ENCODE measurements around the gene MED12. TPM values are rescaled to one million over a fixed set of nuclear protein-coding genes. Genes with fewer than 3 reads are reported as not detected.

Gene MED12
- total RNA-seq, 1 donor from 2014 or later: 27.0 TPM

DNA sequence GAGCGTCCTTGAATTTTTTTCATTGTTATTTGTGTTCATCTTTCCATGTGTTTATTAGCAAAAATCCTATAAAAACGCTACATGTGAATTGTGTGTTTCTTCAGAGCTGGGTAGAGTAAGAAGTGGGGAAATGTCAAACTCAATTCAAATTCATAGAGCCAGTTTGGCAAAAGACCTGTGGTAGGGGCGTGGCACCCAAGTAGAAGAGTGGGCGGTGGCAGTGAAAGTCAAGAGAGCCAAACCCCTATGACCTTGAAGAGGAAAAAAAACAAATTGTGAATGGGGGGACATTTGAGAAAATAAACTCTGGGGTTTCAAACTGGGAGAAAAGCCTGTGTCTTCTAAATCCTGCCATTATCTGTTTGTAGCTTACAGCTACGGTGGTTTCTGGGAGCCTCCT, 27.1 kb upstream of the MED12 start:
- no peaks in the 10 kb centered on the region for H3K9me3 ChIP-seq (ENCODE audit: low read depth)
- Mint-ChIP-seq H3K4me3 (no peak overlapping the region), H3K27me3 (ENCODE audit: insufficient read depth, low read depth) (peaks cover 9% of the 10 kb centered on the region), H3K9me3 (peaks cover 9% of the 10 kb centered on the region), H3K36me3 (no peaks in the 10 kb centered on the region), H3K27ac (no peak overlapping the region), H3K4me1 (no peaks in the 10 kb centered on the region)
- H3K4me2 ChIP-seq: no peak overlapping the region
- H3K36me3 ChIP-seq: no peaks in the 10 kb centered on the region
- no peak overlapping the region for H2AFZ ChIP-seq (replicated peaks)
- no peak overlapping the region for H3K27ac ChIP-seq
- no peak overlapping the region for H3K4me3 ChIP-seq
- no peaks in the 10 kb centered on the region for H3K4me1 ChIP-seq
- H3K27me3 ChIP-seq: peaks cover 4% of the 10 kb centered on the region
- TF ChIP-seq EZH2 (IDR thresholded peaks at IDR 0.05): no peak
- TF ChIP-seq, protein P1, sequence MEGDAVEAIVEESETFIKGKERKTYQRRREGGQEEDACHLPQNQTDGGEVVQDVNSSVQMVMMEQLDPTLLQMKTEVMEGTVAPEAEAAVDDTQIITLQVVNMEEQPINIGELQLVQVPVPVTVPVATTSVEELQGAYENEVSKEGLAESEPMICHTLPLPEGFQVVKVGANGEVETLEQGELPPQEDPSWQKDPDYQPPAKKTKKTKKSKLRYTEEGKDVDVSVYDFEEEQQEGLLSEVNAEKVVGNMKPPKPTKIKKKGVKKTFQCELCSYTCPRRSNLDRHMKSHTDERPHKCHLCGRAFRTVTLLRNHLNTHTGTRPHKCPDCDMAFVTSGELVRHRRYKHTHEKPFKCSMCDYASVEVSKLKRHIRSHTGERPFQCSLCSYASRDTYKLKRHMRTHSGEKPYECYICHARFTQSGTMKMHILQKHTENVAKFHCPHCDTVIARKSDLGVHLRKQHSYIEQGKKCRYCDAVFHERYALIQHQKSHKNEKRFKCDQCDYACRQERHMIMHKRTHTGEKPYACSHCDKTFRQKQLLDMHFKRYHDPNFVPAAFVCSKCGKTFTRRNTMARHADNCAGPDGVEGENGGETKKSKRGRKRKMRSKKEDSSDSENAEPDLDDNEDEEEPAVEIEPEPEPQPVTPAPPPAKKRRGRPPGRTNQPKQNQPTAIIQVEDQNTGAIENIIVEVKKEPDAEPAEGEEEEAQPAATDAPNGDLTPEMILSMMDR (IDR thresholded peaks at IDR 0.05): no peak
- TF ChIP-seq EZH2phosphoT487 (IDR thresholded peaks at IDR 0.05): no peak
- no peaks in the 10 kb centered on the region for H4K20me1 ChIP-seq (ENCODE audit: low read depth)
- no peak overlapping the region for H3K9ac ChIP-seq
- DNase-seq (ENCODE audit: low spot score): no peak
- peaks cover 3% of the 10 kb centered on the region for H3F3A ChIP-seq (ENCODE audit: low read depth)
- no peaks in the 10 kb centered on the region for H3K79me2 ChIP-seq (ENCODE audit: low read depth)

DNA sequence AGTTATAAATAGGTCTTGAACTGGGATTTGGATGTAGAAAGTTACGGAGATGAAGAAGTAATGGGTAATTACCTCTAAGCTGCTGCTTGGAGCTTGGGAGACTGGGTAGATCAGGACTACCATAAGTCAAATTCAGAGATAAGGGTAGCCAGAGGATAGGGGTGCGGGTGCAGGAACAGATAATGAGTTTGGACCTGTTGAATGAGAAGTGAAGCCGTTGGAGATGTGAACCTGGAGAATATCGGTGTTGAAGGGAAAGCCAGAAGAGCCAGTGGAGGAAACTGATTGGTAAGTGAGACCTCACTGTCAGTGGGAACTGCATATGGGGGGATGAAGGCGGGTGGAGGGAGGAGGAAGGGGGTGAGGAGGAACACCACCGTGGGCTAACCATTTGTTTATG, 23.4 kb upstream of the MED12 start:
- H3K4me1 Mint-ChIP-seq: peaks cover 13% of the 10 kb centered on the region
- no peaks in the 10 kb centered on the region for H3K36me3 Mint-ChIP-seq
- H3K9ac ChIP-seq: no peak overlapping the region
- peak overlapping the region; percentile 90 for H3K4me3 Mint-ChIP-seq
- peaks cover 6% of the 10 kb centered on the region for H3K4me1 ChIP-seq
- no peaks in the 10 kb centered on the region for H3K36me3 ChIP-seq
- H3F3A ChIP-seq (ENCODE audit: low read depth): peaks cover 4% of the 10 kb centered on the region
- peaks cover 12% of the 10 kb centered on the region for H3K27me3 Mint-ChIP-seq (ENCODE audit: insufficient read depth, low read depth)
- TF ChIP-seq, protein P1 (IDR thresholded peaks at IDR 0.05): no peak
- TF ChIP-seq EZH2 (IDR thresholded peaks at IDR 0.05) (no peak), EZH2phosphoT487 (IDR thresholded peaks at IDR 0.05) (no peak)
- no peak for DNase-seq (ENCODE audit: low spot score)
- no peak overlapping the region for H3K27ac ChIP-seq
- H3K27ac Mint-ChIP-seq: no peak overlapping the region
- H3K4me3 ChIP-seq: peak overlapping the region; percentile 60
- H3K9me3 ChIP-seq (ENCODE audit: low read depth): no peaks in the 10 kb centered on the region
- H3K9me3 Mint-ChIP-seq: peaks cover 12% of the 10 kb centered on the region
- H3K79me2 ChIP-seq (ENCODE audit: low read depth): no peaks in the 10 kb centered on the region
- H2AFZ ChIP-seq (replicated peaks): peak overlapping the region; percentile 91
- peaks cover 2% of the 10 kb centered on the region for H4K20me1 ChIP-seq (ENCODE audit: low read depth)
- peak overlapping the region; percentile 82 for H3K4me2 ChIP-seq
- peaks cover 41% of the 10 kb centered on the region for H3K27me3 ChIP-seq

DNA sequence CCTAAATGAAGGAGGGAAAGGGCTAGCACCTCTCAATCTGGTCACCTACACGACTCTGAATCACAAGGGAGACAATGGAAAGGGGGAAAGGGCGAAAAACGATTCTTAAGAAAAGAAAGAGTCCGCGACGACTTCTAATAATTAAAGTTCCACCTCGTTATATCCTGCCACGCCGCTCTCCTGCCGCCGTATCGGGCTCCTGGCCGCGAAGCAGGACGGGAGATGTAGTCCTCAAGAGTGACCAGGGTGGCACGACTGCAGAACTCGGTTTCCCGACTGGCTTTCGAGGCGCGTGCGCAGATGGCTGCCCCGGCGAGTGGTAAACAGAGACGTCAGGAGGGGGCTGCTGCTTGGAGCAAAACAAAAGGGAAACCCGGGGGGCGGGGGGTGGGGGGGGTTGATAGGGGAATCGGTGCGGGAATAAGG, 22.8 kb upstream of the MED12 start, which contains the start of gene FOXO4:
TSS of gene FOXO4 (plus strand) at position 297 of the 426 bp plus-strand sequence. CDS start 678 bp downstream, outside the sequence.
- peaks cover 2% of the 10 kb centered on the region for H4K20me1 ChIP-seq (ENCODE audit: low read depth)
- H3K36me3 ChIP-seq: no peaks in the 10 kb centered on the region
- peaks cover 6% of the 10 kb centered on the region for H3K4me1 ChIP-seq
- Mint-ChIP-seq H3K36me3 (no peaks in the 10 kb centered on the region), H3K9me3 (peaks cover 12% of the 10 kb centered on the region), H3K27me3 (ENCODE audit: insufficient read depth, low read depth) (peaks cover 12% of the 10 kb centered on the region), H3K27ac (no peak within 1 kb of the TSS), H3K4me3 (peak within 1 kb of the TSS; percentile 90), H3K4me1 (peaks cover 16% of the 10 kb centered on the region)
- peak within 1 kb of the TSS; percentile 60 for H3K4me3 ChIP-seq
- DNase-seq (ENCODE audit: low spot score): peak; percentile 93
- H3K9me3 ChIP-seq (ENCODE audit: low read depth): no peaks in the 10 kb centered on the region
- peak within 1 kb of the TSS; percentile 82 for H3K4me2 ChIP-seq
- H3K27ac ChIP-seq: no peak within 1 kb of the TSS
- no peaks in the 10 kb centered on the region for H3K79me2 ChIP-seq (ENCODE audit: low read depth)
- peaks cover 4% of the 10 kb centered on the region for H3F3A ChIP-seq (ENCODE audit: low read depth)
- H3K27me3 ChIP-seq: peaks cover 47% of the 10 kb centered on the region
- TF ChIP-seq, protein P1 (IDR thresholded peaks at IDR 0.05): no peak
- TF ChIP-seq EZH2 (IDR thresholded peaks at IDR 0.05) (no peak), EZH2phosphoT487 (IDR thresholded peaks at IDR 0.05) (no peak)
- H2AFZ ChIP-seq (replicated peaks): peak within 1 kb of the TSS; percentile 91
- no peak within 1 kb of the TSS for H3K9ac ChIP-seq
